NCI-H69 (cell line): ENCODE measurements around the gene TOMM40L.
A peak's percentile ranks its signal among the peaks of the same experiment; 100 is the strongest.
"Not testable (repeated sequence)": the region's sequence is repeated elsewhere in the genome, so short reads cannot be mapped to it uniquely, and the experiment has no call there.

ENCODE experiments used
- DNase-seq: peaks from one replicate; lab custom pipeline; 2025; lab: John Stamatoyannopoulos, UW

TOMM40L gene

GRCh38 chr1:161257109-161257508 lies 31.2 kb downstream of the TOMM40L start:
- DNase-seq: not testable (repeated sequence)

DNA sequence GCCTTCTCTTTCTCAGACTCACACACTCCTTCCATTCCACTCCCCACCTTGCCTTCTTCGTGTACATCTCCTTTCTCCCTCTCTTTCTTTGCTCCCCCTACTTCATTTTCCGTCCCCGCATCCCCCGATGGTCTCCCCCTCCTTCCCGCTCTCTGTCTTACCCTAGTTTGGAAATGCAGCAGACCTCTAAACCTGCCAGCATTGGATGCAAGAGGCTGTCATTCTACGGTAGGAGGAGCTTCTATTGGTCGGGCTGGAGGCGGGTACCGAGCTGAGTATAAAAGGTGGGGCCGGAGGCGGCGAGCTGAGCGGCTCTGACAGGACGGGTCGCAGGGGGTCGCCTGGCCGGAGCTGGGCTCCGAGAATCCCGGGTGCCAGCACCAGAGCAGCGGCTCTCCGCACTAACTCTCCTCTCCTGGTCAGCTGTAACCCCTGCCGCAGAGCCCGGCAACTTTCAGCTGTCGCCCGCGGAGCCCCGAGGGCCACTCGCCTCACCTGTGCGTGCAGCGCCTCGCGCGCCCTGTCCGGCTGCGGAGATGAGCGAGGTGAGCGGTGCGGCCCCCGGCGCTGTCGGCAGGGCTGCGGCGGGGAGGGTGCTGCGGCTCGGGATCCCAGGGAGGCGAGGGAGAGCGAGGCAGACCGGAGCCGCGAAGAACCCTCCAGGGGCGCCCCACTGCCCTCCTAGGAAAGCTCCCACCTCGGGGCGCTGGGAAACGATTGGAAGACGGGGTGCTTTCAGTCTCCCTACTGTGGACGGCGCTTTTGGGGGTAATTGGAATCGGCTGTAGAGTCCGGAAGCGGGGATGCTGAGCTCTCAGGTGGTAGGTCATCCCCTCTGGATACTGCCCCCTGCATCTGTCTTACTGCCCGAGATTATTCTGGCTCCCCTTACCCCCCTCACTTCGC lies 32.8 kb downstream of the TOMM40L start, which contains the start of gene PCP4L1:
PCP4L1 (plus strand) TSS at position 307 of the 906 bp plus-strand sequence; CDS start at position 537, 230 bp downstream.
- DNase-seq: peak; percentile 69

DNA sequence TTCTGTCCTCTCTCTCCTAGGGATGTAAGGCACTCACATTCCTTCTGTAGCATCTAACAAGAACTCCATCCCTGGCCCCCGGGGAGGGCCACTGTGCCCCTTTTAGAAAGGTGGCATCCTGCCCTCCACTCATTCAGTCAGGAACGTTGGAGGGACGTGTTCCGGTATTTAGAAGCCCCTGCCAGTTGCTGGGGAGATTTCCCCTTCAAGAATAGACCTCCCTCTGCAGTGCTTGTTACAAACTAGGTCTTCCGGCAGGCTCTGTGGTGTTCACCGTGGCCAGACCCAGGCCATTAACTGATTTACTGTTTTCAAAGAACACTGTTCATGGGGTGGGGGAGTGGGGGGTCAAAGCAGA lies 33.5 kb downstream of the TOMM40L start:
- DNase-seq: no peak

DNA sequence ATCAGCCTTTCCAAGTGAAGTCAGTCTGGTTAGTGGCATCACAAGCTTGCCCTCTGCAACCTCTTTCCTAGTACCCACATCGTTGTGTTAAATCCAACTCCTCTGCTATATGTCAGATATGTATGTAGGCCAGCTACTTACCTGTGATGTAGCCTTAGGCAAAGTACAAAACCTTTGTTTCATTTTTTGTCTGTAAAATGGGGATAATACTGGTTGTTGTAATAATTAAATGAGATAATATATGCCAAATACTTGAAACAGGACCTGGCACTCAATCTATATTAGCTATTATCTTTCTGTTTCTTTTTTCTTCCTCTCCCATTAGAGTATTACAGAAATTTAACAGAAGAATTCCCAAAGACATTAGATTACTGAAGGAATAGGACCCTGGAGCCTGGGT lies 33.9 kb downstream of the TOMM40L start:
- DNase-seq: no peak

GRCh38 chr1:161260376-161261260 lies 34.8 kb downstream of the TOMM40L start:
- peak; percentile 73 for DNase-seq

DNA sequence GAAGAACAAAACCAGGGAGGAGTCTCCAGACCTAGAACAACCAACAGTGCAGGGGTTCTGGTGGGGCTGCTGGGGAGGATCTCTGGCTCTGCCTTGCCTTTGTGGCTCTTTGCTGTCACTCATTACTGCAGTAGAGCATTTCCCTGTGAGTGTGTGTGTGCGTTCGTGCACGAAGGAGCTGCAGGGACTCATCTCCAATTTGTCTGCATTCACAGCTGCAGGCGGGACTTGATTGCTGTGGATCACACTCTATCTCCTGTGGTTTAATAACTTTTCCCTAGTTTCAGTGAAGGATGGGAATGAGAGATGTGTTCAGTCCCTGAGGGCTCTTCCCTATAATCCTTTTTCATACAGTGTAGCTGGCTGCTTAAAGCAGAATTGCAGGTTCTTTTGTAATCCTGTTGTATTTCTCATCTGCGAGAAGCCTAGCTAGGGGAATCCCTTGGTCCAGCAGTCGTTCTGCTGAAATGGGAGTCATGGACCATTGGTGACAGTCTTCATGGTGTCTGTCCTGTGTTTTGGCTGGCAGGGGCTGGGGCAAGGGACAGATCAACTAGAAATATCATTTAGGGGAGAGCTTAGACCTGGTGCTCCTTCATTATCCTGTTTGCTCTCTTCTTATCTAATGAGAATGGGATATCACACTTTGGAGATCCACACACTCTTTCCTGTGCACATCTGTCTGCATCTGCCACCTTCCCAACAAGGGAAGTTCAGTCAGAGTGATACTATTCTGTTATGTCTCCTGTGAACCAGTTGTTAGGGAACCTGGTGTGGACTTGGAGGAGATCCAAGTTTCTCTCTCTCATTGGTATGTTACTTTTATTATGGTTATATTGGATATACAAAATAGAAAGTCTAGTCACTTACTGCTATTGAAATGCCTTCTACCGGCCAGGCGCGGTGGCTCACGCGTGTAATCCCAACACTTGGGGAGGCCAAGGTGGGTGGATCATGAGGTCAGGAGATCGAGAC lies 35.7 kb downstream of the TOMM40L start:
- peak; percentile 67 for DNase-seq

- DNase-seq: no peak
These were observed 39.4 kb downstream of the TOMM40L start for GRCh38 chr1:161265305-161265704.

GRCh38 chr1:161266202-161266601 lies 40.3 kb downstream of the TOMM40L start:
- DNase-seq: peak; percentile 70

DNA sequence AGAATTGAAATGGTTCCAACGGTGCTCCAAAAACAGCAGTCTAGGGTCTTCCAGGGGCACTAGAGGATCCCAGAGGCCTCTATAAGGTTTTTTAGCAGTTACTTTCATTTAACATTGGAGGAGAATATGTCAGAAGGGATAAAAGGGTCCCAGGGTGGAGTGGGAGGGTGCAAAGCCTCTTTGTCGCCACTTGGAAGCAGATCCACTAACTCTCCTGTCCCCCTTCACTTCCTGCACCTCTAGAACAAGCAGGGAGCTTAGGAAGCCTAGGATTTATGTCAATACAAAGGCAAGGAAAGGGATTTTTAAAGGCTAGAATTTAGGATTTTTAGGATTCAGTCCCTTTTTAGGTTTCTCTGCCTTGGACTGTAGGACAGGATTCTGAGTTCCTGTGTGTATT lies 41.0 kb downstream of the TOMM40L start:
- no peak for DNase-seq

- DNase-seq: no peak
These were observed 41.5 kb downstream of the TOMM40L start for GRCh38 chr1:161267321-161267720.

- DNase-seq: no peak
These were observed 47.5 kb downstream of the TOMM40L start for GRCh38 chr1:161273402-161273801.

- DNase-seq: peak; percentile 51
These were observed 49.0 kb downstream of the TOMM40L start for GRCh38 chr1:161274874-161275273.
